NCI-H2029 treated with DMSO at 0.1 percent for 48 hours (cell line): Measurements from ENCODE around the gene COMT.

ENCODE experiments used
- DNase-seq: peaks from one replicate; lab custom pipeline; 2025; lab: John Stamatoyannopoulos, UW

The COMT gene

DNA sequence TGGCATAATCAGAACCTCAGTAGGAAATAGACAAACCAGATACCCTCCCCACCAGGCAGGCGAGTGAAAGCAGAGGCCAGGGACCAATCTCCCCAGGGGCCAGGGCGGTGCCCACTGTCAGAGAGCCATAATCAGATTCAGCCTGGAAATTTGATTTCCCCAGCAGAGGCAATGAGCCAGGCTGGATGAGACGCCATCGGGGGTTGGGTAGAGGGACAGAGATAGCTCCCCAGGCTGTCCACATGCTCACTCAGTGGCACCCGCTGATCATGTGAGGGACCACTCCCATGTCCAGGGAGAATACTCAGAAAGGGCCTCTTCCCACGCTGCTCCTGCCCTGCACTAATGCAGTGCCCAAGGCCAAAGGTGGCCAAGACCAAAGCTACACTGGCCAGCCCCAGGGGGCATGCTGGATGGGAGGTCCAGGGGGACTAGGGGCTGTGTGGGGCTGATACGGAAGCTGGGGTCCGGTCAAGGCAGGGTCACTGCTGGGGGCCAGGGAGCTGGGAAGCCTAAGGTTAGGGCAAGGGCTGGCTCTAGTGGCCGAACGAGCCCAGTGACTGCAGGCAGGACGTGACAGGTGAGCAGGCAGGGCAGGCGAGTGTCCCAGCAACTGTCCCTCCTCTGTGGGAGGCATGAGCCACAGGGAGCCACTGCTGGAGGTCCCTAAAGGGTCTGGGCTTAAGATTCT lies 55.3 kb downstream of the COMT start:
- DNase-seq: no peak

DNA sequence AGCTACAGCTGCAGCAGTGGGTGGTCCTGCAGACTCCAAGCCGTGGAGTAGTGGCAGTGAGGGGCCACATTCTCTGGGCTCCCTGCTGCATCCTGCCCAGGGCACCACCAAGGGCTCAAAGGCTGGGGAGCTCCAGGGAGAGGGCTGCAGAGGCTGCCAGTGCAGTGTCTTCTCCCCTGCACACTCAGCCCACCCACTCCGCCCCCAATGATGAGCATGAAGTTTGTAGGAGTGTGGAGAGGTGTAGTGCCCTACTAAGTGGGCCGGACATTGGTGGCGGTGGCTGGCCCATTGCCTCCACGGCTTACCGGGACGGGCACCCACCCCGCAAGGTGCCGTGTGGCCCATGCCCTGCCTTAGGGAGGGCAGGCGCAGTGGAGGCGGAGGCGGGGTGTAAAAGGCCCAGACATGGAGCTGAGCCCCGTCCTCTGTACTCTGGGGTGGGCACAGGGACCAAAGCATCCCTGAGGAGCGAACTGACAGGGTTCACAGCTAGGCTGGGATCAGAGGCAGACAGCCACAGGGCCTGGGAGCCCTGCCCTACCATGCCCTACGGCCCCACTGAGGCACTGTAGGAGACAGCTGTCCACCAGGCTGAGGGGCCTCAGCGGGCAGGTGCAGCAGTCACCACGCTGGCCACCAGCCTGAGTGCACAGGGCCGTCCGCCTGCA lies 56.1 kb downstream of the COMT start:
- DNase-seq: no peak

DNA sequence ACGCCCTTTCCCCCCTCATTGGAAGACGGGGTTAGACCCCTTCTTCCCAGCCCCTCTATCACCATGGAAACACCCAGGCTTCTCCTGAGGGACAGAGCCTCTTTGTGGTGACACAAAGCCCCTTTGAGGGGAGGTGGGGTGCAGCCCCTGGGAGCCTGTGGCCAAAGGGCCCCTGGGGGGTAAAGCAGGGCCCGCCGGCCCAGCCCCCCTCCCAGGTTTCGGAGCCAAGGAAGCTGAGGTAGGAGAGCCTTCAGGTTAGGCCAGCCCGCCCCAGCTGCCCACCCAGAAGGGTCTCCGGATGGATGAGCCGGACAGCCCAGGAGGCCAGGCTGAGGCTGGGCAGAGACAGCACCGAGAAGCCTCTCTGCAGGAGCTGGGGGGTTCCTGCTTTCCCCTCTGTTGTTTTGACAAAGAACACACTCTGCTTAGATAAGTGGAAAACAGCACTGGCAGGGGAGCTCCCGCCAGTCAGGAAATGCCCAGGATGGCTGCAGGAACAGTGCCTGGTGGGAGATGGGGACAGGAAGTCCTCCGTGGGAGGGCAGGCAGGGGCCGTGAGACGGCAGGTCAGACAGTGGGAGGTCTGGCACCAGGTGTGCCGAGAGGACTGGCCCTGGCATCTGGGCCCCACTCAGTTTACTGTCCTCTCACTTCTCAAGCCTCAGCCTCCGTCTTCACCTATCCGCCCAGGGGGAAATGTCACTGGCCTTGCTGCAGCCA lies 56.8 kb downstream of the COMT start:
- no peak for DNase-seq

DNA sequence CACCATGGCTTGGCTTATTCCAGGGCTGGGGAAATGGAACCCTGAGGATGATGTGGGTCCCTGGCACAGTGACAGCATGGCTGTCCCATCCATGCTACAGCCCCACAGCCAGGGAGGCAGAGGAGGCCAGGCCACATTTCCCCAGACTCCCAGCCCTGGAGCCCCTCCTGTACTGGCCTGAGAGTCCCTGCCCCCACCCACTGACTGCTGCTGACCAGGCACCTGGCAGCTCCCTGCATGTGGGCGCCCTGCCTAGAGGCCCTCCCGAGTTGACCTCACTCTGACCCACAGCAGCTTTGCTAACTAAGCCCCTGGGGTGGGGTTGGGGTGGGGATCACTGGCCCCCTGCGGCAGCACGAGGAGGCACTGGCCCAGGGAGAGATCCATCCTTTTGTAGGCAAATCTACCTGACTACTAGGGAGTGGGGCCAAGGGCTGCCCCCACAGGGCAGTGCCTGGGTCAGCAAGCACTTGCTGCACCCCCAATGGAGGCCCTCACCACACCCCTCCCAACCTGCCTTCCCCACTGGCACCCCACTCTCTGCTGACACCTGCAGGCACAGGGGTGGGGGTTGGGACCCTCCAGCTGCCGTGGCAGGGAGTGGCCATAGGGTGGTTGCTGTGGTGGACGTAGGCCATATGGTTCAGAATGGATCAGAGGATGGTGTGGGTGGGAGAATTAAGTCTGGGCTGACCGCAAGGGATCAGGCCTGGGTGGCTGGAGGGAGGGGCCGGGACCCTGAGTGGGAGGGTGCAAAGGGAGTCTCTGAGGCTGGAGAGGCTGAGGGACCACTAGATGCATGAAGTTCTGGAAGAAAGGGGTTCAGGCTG lies 57.6 kb downstream of the COMT start:
- no peak for DNase-seq

DNA sequence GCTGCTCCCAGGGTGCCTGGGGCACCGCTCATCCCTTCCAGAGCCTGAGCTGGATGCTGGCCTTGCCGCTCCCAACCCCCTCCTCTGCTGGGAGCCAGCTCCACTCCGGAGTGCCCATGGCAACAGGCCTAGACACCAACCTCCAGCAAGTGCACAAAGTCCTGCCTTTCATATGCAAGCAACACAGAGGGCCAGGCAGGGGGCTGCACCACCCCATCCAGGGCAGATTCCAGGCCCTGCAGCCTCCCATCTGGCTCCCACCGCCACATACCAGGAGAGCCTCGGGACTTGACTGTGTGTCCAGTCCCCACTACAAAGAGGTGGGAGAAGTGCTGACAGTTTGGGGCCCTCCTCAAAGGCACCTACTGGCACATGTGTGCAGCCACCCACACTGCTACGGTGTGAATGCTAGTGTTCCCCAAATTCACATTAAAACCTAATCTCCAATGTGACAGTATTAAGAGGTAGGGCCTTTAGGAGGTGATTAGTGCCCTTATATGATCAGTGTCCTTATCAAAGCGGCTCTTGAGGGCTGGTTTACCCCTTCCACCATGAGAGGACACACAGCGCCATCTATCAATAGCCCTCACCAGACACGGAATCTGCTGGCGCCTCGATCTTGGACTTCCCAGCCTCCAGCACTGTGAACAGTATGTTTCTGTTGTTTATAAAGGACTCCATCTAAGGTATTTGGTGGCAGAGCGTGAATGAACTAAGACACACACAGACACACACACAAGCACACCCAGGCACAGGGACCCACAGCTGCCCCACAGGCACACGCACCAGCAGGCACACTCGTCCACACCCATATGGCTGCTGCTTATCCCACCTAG lies 58.9 kb downstream of the COMT start:
- no peak for DNase-seq

DNA sequence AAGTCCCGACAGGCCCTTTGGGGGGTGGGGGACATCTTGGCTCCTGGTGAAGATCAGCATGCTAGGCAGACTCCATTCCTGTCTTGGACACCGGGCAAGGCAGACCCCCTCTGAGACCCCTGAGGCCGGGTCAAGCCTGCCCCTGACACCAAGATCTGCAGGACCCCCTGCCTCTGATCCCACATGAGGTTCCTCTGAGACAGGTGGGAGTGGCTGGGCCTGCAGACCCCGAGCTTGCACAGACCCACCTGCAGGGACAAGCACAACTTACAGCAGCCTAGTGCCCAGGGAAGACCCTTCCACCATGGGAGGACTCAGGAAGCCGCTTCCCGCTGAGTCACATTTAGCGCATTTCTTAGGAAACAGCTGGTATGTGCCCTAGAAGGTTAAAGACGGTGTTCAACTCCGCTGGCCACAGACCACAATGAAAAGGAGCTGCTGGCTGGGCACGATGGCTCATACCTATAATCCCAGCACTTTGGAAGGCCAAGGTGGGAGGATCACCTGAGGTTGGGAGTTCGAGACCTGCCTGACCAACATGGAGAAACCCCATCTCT lies 59.6 kb downstream of the COMT start:
- DNase-seq: no peak

- DNase-seq: no peak
Measured at GRCh38 chr22:20002128-20002527, 60.6 kb downstream of the COMT start.

GRCh38 chr22:20002636-20003035 lies 61.1 kb downstream of the COMT start:
- no peak for DNase-seq

DNA sequence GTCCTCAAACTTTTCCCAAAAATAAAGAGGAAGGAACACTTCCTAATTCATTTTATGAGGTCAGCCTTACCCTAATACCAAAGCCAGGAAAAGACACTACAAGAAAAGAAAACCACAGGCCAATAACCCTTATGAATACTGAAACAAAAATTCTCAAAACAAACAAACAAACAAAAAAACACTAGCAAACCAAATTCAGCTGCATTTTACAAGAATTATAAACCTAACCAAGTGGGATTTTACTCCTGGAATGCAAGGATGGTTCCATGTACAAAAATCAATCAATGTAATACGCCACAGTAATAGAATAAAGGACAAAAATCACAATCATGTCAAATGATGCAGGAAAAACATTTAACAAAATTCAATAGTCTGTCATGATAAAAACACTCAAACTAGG lies 61.7 kb downstream of the COMT start:
- no peak for DNase-seq

GRCh38 chr22:20004464-20004863 lies 62.9 kb downstream of the COMT start:
- no peak for DNase-seq

DNA sequence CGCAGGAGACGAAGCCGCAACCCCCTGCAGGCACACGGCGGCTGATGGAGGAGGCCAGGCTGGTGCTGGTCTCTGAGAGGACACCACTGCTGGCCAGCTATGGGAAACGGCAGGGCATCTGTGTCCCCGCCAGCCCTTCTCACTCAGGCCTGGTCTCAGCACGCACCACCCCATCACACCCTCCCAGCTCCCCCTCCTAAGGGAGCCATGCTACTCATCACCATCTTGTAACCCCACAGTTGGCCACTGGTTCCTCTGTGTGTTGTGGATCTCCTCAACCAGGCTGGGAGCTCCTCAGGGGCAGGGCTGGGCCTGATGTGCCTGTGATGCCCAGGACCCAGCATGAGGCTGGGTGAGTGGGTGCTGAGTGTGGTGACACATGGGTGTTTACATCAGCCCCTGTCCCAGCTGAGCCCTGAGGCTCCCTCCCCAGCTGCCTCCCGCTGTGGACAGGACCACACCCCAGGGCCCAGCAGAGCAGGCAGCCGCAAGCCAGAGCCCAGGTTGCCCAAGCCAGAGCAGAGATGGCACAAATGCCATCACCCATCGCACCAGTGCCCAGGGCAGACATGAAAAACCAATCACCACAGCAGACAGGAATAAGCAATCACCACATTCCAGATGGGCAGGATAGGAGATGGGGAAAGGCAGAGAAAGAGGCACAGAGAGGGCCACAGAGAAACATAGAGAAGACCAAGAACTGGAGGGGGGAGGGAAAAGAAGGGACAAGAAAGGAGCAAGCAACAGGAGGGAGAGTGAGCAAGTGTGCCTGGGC lies 66.8 kb downstream of the COMT start:
- no peak for DNase-seq

DNA sequence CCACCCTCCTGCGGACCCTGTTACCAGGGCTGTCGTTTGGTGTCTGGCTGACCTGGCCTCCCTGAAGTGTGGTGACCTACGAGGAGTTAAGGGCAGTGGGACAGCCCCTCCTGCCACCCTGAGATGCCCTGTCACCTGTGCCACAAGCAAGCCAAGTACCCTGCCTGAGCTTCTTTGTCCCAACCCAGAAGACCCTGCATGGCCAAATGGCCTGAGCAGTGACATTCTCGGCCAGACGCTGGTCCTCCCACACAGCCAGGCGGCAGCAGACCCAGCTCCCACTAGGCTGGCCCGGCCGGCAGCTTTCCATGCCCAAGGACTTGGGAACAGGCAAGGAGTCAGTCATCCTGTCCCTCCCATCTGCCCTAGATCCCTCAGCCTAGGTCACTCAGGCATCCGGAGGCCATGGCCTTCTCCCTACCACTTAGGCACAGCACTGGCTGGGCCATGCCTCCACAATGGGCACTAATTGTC lies 67.5 kb downstream of the COMT start:
- no peak for DNase-seq

GRCh38 chr22:20009582-20010306 lies 68.2 kb downstream of the COMT start:
- DNase-seq: no peak

DNA sequence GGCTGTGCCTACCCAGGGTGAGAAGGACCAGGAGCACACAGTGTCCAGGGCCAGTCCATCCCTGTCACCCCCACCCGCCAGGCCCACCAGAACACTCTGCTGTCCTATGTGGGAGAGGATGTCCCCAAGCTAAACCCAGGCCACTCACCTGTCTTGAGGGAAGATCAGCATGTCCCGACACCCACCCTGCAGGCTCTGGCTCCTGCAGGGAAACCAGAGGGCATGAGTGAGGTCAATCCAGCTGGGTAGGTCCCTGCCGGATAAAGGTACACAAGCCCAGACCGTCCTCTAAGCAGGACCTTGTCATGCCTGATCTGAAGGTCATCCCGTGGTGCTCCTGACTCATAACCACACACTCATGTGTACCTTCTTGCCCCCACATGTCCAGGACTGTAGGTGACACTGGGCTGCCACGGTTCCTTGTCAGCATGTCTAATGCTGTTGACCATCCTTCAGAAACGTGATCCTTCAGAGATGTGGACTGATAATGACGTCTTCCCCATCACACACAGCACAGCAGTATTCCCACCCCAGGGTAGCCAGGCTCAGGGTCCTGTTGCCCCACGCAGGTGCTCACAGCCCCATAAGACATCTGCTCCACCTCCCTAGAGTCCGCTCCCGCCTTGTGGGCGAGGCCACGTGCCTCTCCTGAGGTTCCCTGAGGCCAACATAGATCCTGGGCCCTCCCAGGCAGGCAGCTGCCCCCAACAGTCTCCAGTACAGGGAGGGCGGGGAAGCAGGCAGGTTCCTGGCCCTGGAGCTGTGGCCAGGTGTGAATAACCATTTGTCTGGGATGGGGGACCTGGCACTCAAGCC lies 68.9 kb downstream of the COMT start:
- no peak for DNase-seq

GRCh38 chr22:20011123-20011992 lies 69.8 kb downstream of the COMT start:
- DNase-seq: no peak

GRCh38 chr22:20011993-20012740 lies 70.6 kb downstream of the COMT start:
- no peak for DNase-seq
